CD4-positive, alpha-beta T cell treated with Interferon gamma for 1 hour (primary cell): ENCODE data around the gene ADSS2.
"Not testable (repeated sequence)": the region's sequence is repeated elsewhere in the genome, so short reads cannot be mapped to it uniquely, and the experiment has no call there.

Experiments used
- DNase-seq: peaks from one replicate; pipeline ENCODE4 v3.0.0-alpha.2; 2020

Gene ADSS2

DNA sequence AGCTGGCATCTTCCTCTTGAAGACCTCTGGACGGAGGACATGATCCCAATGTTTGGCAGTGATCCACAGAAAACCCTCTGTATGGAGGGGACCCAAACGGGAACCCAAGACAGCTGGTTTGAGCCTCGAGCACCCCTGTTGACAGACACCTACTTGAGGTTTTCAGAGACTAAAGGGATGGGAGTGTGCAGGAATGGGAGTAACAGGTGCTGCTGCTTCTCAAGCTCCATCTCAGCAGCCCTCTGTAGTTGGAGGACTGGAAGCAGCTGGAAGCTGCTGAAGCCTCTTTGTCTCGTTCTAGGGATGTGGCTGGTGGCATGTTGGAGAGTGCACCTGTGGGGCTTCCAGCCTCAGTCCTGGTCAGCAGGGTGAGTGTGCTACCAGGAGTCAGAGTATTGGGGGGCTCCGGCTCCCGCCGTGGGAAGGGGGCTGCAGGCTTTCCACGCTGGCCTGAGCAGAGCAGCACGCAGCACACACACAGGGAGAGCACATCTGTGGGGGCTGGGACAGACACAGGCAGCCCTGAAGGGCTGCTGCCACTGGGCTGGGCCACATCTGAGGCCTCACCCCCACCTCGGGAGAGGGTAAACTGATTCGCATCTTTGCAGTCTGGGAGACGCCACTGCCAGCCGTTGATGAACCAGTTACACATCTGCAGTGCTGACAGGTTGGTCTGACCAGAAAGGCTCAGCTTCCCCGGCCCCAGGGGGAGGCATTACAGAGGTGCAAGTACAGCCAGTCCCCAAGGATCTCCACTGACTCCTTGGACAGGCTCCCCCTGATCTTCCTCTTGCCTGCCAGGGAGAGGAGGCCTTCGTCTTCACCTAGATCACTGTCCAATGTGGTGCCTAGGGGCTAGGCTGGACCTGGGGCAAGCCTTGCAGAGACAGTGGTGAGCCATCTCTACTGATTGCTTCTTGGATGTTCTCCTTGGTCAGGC is 56.6 kb downstream of the ADSS2 start:
- DNase-seq = no peak

DNA sequence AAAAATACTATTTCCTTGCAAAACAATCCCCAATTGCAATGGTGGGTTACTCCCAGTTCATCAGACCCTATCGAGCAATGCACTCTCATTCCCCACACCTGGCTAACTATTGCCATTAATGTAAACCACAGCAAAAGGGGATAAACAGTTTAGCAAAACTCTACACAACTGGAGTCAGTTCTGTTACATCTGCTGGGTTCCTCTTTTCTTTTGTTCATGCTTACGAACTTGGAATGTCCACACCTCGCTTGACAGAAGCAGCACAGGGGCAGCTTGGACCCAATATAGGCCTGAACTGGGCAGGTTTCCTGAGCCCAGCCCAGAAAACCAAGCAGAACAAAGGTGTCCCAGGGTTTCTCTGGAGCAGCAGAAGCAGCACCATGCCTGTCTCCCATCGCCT is 57.4 kb downstream of the ADSS2 start:
- no peak for DNase-seq

DNA sequence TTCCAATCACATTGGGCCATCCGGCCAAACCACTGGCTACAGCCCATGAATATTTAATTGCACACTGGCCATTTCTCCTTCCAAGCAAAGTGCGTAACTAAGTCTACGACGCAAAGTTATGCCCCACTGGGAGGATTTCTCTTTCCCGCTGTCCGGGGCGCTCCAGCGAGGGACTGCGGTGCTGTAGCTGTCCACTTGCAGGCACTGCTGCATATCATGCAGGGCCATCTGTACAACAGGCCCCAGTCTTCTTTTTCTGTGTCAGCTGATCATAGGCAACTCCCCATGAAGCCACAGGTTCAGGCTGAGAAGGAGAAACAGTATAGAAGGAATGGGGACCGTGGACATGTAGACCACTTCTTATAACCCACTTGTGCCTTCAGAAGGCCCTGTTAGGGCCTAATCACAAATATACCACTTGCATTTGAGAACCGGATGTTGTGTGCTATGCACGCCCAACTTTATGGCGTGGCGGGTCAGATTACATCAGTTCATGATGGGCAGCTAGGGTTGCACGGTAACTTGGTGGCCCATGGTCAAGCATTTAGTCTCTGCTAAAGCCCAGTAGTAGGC is 58.0 kb downstream of the ADSS2 start:
- no peak for DNase-seq

DNA sequence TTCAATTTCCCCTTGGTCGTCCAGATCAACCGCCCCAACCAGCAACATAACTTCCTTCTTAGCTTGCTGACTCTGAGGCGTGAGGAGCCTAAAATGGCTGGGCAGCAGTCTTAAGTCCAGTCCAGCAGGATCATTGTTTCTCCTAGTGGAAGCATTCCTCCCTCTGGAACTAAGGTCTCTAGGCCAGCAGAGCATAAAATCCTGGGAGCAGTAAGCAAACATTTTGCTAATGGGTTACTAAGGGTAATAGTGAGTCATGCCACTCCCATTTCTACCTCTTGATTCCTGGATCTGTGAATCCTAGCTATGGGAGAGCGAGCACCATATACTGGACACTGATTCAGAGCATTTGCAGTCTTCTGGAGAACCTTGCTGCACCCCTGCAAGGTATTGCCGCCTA is 59.9 kb downstream of the ADSS2 start:
- DNase-seq = no peak

DNA sequence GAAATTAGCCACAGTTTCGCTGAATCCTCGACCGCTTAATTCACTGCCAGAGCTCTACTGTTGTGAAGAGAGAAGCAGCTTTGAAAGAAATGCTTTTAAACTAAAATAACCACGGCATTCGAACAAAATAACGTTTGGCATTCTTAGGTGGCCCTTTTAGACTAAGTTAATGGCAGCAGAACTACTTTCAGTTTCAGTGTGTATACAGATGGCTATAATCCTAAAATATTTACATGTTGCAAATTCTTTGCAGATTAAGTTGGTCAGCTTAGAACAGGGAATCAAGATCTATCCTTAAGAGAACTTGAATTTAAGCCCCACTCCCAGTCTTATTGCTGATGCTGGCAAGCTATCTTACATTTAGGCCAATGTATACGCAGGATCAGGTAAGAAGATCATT is 62.7 kb downstream of the ADSS2 start:
- no peak for DNase-seq

DNA sequence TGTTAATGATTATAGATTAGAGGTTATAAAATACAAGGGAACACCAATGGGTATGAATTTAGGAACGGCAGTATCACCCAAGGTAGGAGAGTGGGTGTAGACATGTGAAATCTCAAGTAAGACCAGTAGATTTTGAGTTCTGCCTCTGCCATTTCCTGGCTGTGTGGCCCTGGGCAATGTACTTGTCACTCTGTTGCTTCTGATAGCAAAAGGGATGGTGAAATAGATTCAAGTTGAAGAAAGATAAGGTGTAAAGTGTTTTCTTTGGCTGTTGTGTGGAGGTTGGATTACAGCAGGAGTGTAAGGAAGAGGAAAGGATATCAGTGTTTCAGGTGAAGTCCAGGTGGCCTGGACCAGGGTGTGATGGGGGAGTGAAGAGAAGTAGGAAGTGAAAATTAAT is 64.3 kb downstream of the ADSS2 start:
- no peak for DNase-seq

DNA sequence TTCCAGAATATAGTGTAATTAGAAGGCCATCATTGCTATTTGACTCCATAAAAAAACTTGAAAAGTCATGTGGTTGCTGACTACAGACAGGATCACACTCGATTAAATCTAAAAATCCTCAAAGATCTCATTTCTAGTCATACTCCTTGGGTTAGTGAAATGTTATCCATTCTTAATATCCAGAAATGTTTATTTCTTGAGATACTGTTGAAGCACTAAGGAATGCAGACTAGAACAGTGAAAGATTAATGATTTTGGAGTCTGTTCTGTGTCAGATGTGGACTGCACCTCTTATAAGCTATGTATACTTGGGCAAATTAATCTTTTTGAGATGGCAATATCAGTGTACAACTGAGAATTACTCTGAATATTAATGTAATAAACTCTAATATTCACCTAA is 65.1 kb downstream of the ADSS2 start:
- DNase-seq = no peak

DNA sequence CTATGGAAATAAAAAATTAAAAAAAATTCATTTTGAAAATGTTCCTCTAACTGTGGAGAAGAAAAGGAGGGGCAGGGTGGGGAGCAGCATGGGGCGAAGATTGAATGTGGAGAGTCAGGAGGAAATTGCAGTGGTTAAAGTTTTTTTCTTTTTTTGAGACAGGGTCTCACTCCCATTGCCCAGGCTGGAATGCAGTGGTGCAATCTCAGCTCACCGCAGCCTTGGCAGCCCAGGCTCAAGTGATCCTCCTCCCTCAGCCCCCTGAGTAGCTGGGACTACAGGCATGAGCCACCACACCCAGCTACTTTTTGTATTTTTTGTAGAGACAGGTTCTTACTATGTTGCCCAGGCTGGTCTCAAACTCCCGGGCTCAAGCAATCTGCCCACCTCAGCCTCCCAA is 67.6 kb downstream of the ADSS2 start:
- DNase-seq = no peak

DNA sequence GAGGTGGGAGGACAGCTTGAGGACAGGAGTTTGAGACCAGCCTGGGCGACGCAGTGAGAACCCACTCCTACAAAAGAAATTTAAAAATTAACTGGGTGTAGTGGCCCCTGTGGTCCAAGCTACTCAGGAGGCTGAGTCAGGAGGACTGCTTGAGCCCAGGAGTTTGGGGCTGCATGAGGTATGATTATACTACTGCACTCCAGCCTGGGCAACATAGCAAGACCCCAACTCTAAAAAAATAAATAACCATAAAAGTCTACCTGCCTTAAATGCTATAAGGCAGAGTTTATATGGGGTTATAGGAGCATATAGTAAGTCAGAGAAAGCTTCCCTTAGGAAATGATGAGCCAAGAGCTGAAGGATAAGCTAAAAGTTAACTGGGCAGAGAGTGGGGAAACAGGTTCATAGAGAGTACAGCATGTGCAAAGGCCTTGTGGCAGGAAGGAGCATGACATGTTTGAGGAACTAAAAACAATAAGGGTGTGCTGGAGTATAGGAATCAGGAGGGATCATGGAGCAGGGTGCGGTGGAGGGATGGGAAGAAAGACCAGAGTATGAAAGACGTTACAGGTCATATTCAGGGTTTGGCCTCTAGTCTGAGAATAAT is 68.3 kb downstream of the ADSS2 start:
- DNase-seq = no peak

DNA sequence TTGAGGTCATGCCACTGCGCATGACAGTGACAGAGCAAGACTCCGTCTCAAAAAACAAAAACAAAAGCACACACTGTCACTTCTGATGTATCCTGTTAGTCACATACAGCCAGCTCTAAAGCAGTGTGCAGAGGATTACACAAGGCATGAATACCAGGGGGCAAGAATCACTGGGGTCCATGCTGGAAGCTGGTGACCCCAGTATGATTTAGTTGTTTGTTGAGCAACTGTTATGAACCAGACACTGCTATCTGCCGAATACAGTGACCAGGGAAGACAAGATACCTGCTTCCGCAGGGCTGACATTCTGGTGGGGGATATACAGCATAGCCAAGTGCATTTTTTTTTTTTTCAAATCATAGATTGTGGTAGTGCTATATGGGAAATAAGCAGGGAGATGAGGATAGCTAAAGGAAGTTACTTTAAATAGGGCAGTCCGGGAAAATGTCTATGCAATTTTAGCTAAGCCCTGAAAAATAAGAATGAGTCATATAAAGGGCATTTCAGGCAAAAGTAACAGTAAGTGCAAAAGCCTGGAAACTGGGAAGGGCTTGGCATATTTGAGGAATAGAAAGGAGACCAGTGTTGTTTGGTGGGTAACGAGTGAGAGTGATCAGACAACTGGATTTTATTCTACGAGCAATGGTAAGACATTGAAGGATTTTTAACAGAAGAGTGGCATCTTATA is 69.7 kb downstream of the ADSS2 start:
- no peak for DNase-seq

DNA sequence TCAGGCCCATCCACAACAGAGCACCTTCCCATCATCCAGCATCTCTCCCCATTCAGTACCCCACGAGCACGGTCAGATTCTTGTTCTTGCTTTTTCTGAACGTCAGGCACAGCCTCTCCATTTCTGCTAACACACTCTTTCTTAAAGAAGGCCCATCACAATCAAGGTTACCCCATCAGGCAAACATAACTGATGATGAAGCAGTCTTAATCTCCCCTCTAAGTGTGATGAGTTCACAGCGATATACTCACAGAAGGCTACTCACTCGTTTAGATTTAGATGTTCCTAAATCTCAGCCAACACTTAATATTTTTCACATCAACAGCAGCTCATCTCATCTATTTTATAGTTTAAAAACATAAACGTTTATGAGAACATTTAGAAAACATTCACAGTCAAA is 75.6 kb downstream of the ADSS2 start:
- DNase-seq = no peak

DNA sequence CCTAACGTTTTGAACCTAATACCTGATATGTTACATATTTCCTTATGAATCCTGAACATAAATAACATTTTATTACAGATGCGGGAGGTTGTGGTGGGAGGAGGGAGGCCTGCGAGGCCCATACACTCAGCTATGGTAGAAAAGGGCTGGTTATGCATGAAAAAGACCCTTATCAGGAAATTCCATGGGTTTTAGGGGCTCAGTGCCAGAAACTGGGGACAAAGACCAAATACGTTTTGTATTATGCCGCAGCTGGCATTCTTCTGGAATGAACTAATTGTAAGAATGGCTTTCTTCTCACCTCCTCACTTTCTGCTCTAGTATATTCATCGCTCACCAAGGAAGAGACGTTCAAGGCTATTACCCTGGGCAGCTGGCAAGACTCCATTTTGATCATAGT is 76.7 kb downstream of the ADSS2 start:
- DNase-seq = no peak

DNA sequence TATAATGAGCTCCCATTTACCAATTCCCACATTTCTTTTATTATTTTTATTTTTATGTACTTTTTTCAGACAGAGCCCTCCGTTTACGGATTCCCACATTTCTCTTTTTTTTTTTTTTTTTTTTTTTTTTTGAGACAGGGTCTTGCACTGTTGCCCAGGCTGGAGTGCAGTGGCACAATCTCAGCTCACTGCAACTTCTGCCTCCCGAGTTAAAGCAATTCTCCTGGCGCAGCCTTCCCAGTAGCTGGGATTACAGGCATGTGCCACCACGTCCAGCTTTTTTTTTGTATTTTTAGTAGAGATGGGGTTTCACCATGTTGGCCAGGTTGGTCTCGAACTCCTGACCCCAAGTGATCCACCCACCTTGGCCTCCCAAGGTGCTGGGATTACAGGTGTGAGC is 77.2 kb downstream of the ADSS2 start:
- DNase-seq = not testable (repeated sequence)

DNA sequence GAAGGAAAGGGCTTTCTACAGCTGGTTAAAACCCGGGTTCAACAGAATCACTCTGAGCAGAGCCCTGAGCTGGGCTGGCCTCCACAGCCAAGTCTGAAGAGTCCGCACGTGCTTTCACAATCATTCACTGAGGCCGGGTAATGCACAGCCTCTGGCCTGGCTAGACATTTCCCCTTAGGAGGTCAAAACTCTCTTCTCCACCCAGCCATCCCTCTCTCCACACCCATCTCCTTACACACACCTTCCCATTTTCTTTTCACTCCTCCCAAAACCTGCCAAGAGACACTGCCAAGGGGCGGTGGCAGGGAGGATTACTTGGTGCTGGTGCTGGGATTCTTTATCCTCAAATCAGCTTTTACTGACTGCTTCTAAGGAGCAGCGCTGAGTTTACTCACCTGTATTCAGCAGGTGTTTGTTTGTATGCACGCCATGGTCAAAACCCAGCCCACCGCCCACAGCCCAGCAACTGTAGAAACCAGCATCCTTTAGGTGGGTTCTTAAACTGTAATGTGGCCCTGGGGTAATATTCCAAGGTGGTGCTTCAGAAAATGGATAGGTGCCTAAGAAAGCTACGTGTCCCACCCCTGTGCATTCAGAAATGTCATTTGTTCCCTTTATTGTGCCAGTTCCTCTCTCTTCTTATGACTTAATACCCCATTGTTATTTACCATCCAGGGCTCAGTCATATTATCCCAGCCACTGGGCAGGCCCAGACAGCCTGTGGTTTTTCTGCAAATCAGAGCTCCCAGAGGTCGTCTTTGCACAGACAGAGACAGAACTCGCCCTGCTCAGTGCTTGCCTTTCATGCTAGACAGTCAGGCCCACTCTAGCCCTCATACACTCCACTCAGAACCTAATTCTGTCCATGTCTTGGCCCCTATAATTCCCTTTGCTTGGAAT is 80.2 kb downstream of the ADSS2 start:
- DNase-seq = no peak

DNA sequence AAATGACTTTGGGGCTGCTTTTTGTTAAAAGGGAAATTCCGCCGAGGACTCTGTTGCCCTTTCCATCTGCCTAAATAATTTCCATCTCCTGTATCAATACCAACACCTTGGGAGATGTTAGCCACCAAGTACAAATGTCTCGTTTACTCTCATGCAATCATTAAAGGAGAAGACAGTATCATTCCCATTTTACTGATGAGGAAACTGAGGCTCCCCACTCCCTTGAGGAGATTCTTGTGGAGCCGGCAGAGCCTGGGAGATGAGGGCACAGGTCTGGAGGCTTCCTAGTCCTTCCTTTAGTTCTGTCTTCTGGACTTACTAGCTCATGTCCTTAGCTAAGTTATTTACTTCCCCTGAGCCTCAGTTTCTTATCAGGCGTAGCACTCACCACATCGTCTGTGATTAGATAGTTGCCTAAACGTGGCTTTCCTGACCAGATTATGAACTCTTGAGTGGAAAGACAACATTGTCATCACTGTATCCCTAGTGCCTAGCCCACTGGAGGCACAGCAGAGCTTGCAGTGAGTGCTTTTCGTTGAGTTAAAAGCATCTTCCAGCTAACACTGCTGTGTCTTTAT is 81.6 kb downstream of the ADSS2 start:
- no peak for DNase-seq

DNA sequence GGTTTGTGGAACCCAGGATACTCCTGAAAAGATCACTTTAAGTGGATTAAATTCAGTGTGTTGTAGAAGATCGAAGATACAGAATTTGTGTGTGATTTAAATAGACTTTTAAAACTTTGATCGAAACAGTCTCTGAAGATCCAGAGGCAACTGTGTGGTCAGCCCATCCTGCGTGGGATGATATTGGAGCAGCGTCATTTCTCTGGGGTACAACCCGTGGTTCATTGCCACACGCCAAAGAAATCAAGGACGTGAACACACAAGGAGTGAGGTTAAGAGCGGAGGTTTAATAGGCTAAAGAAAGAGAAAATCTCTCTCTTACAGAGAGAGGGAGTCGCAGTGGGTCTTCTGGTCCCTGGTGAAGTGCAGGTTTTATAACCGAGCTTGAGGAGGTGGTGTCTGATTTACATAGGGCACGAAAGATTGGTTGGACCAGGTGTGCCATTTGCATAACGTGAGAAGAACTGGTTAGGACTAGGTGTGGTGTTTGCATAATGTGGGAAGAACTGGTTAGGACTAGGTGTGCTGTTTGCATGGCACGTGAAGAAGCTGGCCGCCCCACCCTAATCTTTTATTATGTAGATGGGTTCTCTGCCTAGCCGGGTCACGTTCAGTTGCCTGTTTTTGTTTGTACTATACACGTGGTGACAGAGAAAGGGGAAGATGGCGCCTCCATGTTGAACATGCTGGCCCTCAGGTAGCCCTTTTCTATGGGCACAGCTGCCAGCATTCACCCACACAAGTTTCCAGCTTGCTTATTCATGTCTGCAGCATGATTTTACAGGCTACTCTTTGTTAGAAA is 82.3 kb downstream of the ADSS2 start:
- DNase-seq = no peak

DNA sequence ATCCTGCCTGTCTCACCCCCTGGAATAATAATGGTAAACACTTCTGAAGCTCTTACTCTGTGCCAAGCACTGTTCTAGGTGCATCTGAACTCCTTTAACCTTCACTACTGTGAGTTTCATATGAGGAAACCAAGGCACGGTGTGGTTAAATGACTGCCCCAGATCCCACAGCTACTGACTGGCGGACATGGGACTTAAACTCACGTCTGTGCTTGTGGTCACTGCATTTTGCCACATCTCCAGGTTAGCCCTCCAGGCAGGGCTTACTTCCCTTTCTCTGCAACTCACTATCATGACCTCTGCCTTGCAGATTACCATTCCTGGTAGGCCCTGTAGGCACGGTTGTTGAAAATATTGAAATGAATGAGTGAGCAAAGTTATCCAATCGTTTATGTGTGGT is 83.4 kb downstream of the ADSS2 start:
- DNase-seq = no peak

DNA sequence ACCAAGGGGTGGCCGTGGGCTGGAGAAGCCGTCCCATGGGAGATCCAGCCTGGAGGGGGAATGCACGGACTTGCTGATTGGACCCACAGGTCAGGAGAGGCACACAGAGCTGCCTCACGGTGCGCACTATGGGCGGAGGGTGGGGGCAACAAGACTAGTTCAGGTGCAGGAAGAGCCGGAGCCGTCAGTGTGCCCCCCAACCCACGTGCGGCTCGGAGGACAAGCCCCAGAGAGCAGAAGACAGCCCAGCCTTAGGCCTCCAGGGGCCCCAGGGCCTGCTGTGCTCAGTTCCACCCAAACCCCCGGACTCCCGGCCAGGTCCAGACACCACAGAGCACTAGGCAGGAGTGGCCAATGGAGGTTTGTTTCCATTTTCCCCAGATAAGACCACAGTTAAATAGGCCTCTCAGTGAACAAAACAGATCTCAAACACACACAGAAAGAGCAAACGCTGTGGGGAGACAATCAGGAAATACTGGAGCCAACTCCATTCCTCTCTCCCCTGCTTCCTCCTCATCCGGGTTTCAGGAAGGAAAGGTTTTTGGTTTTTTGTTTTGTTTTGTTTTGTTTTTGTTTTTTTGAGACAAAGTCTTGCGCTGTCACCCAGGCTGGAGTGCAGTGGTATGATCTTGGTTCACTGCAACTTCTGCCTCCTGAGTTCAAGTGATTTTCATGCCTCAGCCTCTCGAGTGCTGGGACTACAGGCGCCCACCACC is 84.2 kb downstream of the ADSS2 start:
- no peak for DNase-seq

DNA sequence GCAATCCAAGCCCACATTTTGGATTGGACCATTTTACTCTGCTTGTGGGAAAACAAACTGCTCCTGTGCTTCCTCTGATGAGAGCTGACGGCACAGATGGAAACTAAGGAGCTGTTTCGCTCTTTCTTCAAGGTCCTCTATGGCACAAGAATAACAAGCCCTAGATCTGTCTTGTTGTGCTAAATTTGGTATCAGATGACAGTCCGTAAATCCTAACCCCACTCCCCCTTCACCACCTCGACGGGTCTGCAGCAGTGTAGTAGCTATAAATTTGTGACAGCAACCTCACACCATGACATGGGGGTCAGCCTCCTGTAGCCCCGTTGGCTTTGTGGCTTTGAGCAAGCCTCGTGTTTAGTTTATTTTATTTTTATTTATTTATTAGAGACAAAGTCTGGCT is 85.9 kb downstream of the ADSS2 start:
- no peak for DNase-seq

DNA sequence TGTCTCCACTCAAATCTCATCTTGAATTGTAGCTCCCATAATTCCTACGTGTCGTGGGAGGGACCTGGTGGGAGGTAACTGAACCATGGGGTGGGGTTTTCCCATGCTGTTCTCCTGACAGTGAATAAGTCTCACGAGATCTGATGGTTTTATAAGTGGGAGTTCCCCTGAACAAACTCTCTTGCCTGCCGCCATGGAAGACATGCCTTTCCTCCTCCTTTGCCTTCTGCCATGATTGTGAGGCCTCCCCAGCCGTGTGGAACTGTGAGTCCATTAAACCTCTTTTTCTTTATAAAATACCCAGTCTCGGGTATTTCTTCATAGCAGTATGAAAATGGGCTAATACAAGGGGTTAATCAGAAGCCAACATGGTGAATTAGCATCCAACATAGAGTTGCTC is 86.4 kb downstream of the ADSS2 start:
- DNase-seq = not testable (repeated sequence)

DNA sequence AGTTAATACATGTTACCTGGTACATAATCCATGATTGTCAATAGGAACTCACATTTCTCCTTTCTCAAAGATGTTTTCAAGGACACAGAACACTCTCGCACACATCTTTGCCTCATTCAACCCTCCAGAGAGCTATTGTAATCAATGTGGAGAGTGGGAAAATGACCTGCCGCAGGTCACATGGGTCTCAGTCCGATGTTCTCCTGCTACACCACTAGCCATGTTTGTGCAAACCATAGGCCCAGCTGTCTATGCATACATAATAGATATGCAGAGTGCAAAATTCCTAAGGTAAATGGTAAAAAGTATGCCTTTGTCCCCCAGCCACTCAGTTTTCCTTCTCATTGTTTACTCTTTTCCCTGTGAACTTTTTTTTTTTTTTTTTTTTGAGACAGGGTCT is 89.2 kb downstream of the ADSS2 start:
- DNase-seq = no peak
